ENCODE results near the gene SULF2.

The SULF2 gene

GRCh38 chr20:47758517-47759450 lies 26.5 kb downstream of the SULF2 start:
- peaks cover 28% of the 10 kb centered on the region for H3K4me1 ChIP-seq (ENCODE audit: insufficient read depth, insufficient read length)
- H3K9ac ChIP-seq (ENCODE audit: insufficient read length, low read depth), result peak overlapping the region; percentile 5
- H3K36me3 ChIP-seq (ENCODE audit: insufficient read depth, insufficient read length, low read length), result peaks cover 77% of the 10 kb centered on the region
- H3K9me3 ChIP-seq (ENCODE audit: insufficient read depth, low read length), result no peaks in the 10 kb centered on the region
- no peak for DNase-seq (ENCODE audit: low read depth, low spot score)
- TF ChIP-seq YY1 (IDR thresholded peaks at IDR 0.05; ENCODE audit: insufficient read depth, insufficient read length) (no peak), SUZ12 (IDR thresholded peaks at IDR 0.05; ENCODE audit: extremely low read depth, insufficient read depth, insufficient read length) (no peak), ZNF274 (IDR thresholded peaks at IDR 0.05; ENCODE audit: low read depth, low read length) (no peak)
- no peak overlapping the region for H3K4me3 ChIP-seq (ENCODE audit: insufficient read length, low read depth)
- no peaks in the 10 kb centered on the region for H3K27me3 ChIP-seq (ENCODE audit: insufficient read depth, insufficient read length)

GRCh38 chr20:47757145-47758035 lies 27.9 kb downstream of the SULF2 start:
- Histone ChIP-seq H3K36me3 (ENCODE audit: insufficient read depth, insufficient read length, low read length) (peaks cover 70% of the 10 kb centered on the region), H3K9me3 (ENCODE audit: insufficient read depth, low read length) (no peaks in the 10 kb centered on the region), H3K4me3 (ENCODE audit: insufficient read length, low read depth) (no peak overlapping the region), H3K4me1 (ENCODE audit: insufficient read depth, insufficient read length) (peaks cover 28% of the 10 kb centered on the region), H3K27me3 (ENCODE audit: insufficient read depth, insufficient read length) (no peaks in the 10 kb centered on the region), H3K9ac (ENCODE audit: insufficient read length, low read depth) (no peak overlapping the region)
- no peak for DNase-seq (ENCODE audit: low read depth, low spot score)
- TF ChIP-seq SUZ12 (IDR thresholded peaks at IDR 0.05; ENCODE audit: extremely low read depth, insufficient read depth, insufficient read length) (no peak), YY1 (IDR thresholded peaks at IDR 0.05; ENCODE audit: insufficient read depth, insufficient read length) (no peak), ZNF274 (IDR thresholded peaks at IDR 0.05; ENCODE audit: low read depth, low read length) (no peak)

DNA sequence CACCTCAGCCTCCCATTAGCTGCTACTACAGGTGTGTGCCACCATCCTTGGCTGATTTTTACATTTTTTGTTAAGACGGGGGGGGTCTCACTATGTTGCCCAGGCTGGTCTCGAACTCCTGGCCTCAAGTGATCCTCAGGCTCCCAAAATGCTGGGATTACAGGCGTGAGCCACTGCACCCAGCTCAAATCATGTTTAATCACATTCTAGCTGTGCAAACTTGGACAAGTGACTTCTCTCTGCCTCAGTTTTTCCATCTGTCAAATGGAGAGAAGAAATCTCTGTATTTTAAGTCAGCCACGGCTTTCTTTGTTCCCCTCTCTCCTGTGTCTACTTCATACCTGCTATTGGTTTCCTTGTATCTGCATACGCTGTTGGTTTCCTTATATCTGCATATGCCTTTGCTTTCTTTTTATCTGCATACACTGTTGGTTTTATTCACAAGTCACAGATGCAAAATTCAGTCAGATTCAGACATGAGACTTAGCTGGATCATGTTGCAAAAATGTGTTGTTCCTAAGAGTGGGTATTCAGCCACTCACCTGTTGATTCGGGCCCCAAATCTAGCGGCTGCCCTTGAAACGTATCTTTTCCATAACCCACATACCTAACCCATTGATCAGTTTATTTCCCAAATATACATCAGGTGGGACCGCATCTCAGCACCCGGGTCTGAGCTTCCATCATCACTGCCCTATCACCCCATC lies 30.2 kb downstream of the SULF2 start:
- Histone ChIP-seq H3K27me3 (ENCODE audit: insufficient read depth, insufficient read length) (no peaks in the 10 kb centered on the region), H3K36me3 (ENCODE audit: insufficient read depth, insufficient read length, low read length) (peaks cover 73% of the 10 kb centered on the region), H3K4me3 (ENCODE audit: insufficient read length, low read depth) (no peak overlapping the region), H3K9me3 (ENCODE audit: insufficient read depth, low read length) (no peaks in the 10 kb centered on the region), H3K4me1 (ENCODE audit: insufficient read depth, insufficient read length) (peaks cover 23% of the 10 kb centered on the region), H3K9ac (ENCODE audit: insufficient read length, low read depth) (no peak overlapping the region)
- DNase-seq (ENCODE audit: low read depth, low spot score), result no peak
- TF ChIP-seq SUZ12 (IDR thresholded peaks at IDR 0.05; ENCODE audit: extremely low read depth, insufficient read depth, insufficient read length), result no peak
- TF ChIP-seq ZNF274 (IDR thresholded peaks at IDR 0.05; ENCODE audit: low read depth, low read length), result no peak
- no peak for TF ChIP-seq YY1 (IDR thresholded peaks at IDR 0.05; ENCODE audit: insufficient read depth, insufficient read length)

- H3K27me3 ChIP-seq (ENCODE audit: insufficient read depth, insufficient read length), result no peaks in the 10 kb centered on the region
Observed at GRCh38 chr20:47754388-47754715, 30.9 kb downstream of the SULF2 start.

GRCh38 chr20:47753576-47754387 lies 31.5 kb downstream of the SULF2 start:
- H3K4me3 ChIP-seq (ENCODE audit: insufficient read length, low read depth), result no peak overlapping the region
- peaks cover 81% of the 10 kb centered on the region for H3K36me3 ChIP-seq (ENCODE audit: insufficient read depth, insufficient read length, low read length)
- no peaks in the 10 kb centered on the region for H3K27me3 ChIP-seq (ENCODE audit: insufficient read depth, insufficient read length)
- peaks cover 17% of the 10 kb centered on the region for H3K4me1 ChIP-seq (ENCODE audit: insufficient read depth, insufficient read length)
- H3K9ac ChIP-seq (ENCODE audit: insufficient read length, low read depth), result no peak overlapping the region
- DNase-seq (ENCODE audit: low read depth, low spot score), result no peak
- TF ChIP-seq SUZ12 (IDR thresholded peaks at IDR 0.05; ENCODE audit: extremely low read depth, insufficient read depth, insufficient read length) (no peak), YY1 (IDR thresholded peaks at IDR 0.05; ENCODE audit: insufficient read depth, insufficient read length) (no peak)
- no peaks in the 10 kb centered on the region for H3K9me3 ChIP-seq (ENCODE audit: insufficient read depth, low read length)

More at GRCh38 chr20:47754388-47754715, 30.9 kb downstream of the SULF2 start:
- no peak for DNase-seq (ENCODE audit: low read depth, low spot score)
- no peak for TF ChIP-seq YY1 (IDR thresholded peaks at IDR 0.05; ENCODE audit: insufficient read depth, insufficient read length)
- no peak for TF ChIP-seq SUZ12 (IDR thresholded peaks at IDR 0.05; ENCODE audit: extremely low read depth, insufficient read depth, insufficient read length)
- TF ChIP-seq ZNF274 (IDR thresholded peaks at IDR 0.05; ENCODE audit: low read depth, low read length), result no peak
- no peaks in the 10 kb centered on the region for H3K9me3 ChIP-seq (ENCODE audit: insufficient read depth, low read length)
- peaks cover 20% of the 10 kb centered on the region for H3K4me1 ChIP-seq (ENCODE audit: insufficient read depth, insufficient read length)
- no peak overlapping the region for H3K4me3 ChIP-seq (ENCODE audit: insufficient read length, low read depth)
- peaks cover 75% of the 10 kb centered on the region for H3K36me3 ChIP-seq (ENCODE audit: insufficient read depth, insufficient read length, low read length)
- H3K9ac ChIP-seq (ENCODE audit: insufficient read length, low read depth), result no peak overlapping the region

DNA sequence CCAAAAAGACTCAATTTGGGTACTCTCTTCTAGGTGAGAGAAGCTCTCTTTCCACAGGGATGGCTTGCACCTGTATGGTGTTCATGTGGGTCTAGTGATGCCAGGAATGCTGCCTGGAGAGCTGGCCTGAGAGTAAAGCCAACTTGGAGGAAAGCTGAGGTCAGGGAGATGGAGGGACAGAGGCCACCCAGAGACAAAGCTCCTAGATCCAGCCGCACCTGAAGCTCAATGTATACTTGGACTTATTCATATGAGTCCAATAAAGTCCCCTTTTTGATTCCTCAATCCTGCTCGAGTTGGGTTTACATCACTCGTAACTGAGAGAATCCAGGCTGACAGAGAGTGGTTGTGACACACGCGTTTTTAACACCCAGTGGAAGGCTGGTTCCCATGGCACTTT lies 33.8 kb downstream of the SULF2 start:
- Histone ChIP-seq H3K9me3 (ENCODE audit: insufficient read depth, low read length) (no peaks in the 10 kb centered on the region), H3K36me3 (ENCODE audit: insufficient read depth, insufficient read length, low read length) (peaks cover 79% of the 10 kb centered on the region), H3K4me3 (ENCODE audit: insufficient read length, low read depth) (no peak overlapping the region), H3K27me3 (ENCODE audit: insufficient read depth, insufficient read length) (no peaks in the 10 kb centered on the region), H3K9ac (ENCODE audit: insufficient read length, low read depth) (no peak overlapping the region), H3K4me1 (ENCODE audit: insufficient read depth, insufficient read length) (peaks cover 2% of the 10 kb centered on the region)
- TF ChIP-seq YY1 (IDR thresholded peaks at IDR 0.05; ENCODE audit: insufficient read depth, insufficient read length), result no peak
- no peak for TF ChIP-seq SUZ12 (IDR thresholded peaks at IDR 0.05; ENCODE audit: extremely low read depth, insufficient read depth, insufficient read length)
- TF ChIP-seq ZNF274 (IDR thresholded peaks at IDR 0.05; ENCODE audit: low read depth, low read length), result no peak
- no peak for DNase-seq (ENCODE audit: low read depth, low spot score)
